ENCODE measurements around the gene MYH7.
A peak's percentile ranks its signal among the peaks of the same experiment; 100 is the strongest.

The MYH7 gene

GRCh38 chr14:23385642-23386265 is 49.7 kb downstream of the MYH7 start:
- no peak for DNase-seq

GRCh38 chr14:23385244-23385641 is 50.2 kb downstream of the MYH7 start:
- no peak for DNase-seq

DNA sequence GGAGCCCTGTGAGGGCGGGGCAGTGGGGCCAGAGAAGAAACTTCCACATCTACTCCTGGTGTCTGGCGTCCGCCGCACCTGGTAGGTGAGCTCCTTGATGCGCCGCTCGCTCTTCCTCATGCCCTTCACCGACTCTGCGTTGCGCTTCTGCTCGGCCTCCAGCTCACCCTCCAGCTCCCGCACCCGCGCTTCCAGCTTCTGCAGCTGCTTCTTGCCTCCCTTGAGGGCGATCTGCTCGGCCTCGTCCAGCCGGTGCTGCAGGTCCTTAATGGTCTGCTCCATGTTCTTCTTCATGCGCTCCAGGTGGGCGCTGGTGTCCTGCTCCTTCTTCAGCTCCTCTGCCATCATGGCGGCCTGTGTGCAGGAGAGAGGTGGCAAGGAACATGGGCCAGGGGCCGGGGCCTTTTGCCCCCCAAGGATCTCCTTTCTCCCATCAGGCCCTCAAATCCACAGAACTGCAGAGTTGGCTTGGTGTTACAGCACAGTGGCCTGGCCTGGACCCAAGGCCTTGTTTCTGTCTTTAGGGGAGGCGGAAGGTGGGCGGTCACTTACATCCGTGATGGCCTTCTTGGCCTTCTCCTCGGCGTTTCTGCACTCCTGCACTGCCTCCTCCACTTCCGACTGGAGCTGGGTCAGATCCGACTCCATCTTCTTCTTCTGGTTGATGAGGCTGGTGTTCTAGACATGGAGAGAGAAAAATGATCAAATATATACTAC is 50.9 kb downstream of the MYH7 start:
- DNase-seq = no peak

DNA sequence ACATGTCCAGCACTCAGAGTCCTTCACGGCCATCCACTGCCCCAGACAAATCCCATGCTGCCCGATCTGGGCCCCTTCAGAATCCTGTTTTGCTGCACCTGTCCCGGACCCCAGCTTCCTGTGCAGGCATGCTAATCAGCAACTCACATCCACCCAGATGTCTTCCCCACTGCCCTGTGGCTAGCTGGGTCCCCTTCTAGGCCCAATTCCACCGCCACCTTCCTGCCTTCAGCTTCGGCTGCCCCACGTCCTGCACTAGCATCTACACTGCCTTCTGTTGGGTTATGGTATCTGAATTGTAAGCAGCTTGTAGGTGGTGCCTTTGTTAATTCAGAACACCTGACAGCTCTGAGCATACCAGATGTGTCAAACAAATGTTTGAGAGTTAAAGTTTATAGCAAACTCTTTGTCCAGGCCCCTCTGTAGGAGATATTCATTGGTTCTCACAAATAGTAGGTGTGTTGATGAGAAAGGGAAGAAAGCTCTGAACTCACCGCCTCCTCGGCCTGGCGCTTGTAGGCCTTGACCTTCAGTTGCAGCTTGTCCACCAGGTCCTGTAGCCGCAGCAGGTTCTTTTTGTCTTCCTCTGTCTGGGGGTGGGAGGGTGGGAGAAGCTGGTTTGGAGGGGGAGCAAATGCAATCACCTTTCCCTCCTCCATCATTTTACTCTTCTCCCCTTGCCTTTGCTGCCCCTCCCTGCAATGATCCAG is 52.6 kb downstream of the MYH7 start:
- no peak for DNase-seq

GRCh38 chr14:23382276-23382675 is 53.2 kb downstream of the MYH7 start:
- no peak for DNase-seq

DNA sequence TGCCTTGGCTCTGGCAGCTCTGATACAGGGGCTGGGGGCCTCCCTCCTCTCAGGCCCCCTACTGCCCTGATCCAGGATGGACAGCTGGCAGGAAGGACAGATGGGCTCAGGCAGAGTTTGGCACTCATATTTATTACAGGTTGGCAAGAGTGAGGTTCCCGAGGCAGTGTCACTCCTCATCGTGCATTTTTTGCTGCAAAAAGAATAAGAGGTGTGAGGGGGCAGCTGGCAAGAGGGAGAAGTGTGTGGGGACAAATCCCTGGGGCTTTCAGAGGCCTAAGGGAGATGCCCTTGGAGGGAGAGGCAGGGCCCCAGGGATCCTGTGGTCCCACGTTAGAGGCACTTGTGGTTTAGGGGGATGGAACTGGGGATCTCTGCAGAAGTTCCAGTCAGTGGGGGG is 53.6 kb downstream of the MYH7 start:
- peak; percentile 97 for DNase-seq

- DNase-seq = no peak
Measured at GRCh38 chr14:23380976-23381375, 54.5 kb downstream of the MYH7 start.

GRCh38 chr14:23380197-23380914 is 55.1 kb downstream of the MYH7 start:
- DNase-seq = no peak

- no peak for DNase-seq
Measured at GRCh38 chr14:23379366-23380196, 55.9 kb downstream of the MYH7 start.

- DNase-seq = no peak
Measured at GRCh38 chr14:23378612-23379220, 56.7 kb downstream of the MYH7 start.

DNA sequence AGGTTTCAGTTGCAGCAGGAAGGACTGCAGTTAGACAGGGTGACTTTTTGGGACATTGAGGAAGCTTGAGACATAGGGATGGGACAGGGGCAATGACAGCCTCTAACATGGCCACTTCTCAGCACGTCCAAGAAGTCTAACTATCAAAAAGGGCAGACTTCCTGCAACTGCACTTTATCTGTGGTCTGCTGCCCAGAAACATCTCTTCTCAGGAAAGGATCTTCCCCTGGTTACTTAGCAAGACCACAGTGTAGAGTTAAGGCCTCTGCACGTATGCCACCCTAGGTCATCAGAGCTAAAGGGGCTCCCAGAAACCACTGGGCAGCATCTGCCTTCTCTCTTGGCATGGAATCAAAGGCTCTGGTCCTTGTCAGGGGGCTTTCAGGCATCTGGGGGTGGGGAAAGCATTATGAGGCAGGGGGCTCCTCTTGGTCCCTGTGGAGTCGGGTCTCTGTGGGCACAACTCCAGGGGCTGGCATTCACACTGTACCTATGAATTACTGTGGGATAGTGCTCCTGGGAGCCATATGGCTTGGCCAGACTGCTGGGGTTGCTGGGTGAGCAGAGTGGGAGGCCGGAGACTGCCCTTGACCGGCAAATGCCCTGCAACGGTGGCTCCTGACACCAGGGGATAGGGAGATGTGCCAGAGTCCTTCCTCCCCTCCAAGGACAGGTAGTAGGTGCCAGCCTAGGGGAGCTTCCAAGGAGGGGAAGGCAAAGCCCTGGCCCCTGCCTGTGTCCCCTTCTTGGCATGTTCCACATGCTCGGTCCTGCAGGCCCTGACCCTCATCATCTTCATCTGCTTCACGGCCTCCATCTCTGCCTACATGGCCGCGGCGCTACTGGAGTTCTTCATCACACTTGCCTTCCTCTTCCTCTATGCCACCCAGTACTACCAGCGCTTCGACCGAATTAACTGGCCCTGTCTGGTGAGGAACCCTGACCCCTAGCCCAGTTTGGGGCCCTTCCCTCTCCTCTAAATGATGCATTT is 57.6 kb downstream of the MYH7 start:
- DNase-seq = no peak

DNA sequence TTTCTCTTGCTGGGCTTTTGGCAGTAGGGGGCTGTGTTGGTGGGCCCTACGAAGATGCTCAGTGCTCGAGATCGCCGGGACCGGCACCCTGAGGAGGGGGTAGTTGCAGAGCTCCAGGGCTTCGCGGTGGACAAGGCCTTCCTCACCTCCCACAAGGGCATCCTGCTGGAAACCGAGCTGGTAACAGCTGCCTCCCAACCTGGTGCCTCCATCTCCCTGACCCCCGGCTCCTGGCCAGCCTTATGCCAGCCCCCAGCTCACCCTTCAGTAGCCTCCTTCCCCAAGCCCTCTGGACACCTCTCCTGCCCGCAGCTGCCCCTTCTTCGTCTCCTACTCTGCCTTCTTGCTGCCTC is 58.3 kb downstream of the MYH7 start:
- DNase-seq = no peak

- no peak for DNase-seq
Measured at GRCh38 chr14:23376482-23377197, 58.8 kb downstream of the MYH7 start, which contains the start of gene CMTM5. CMTM5 (plus strand) TSS chr14:23377046; CDS start chr14:23377252, 206 bp downstream.

DNA sequence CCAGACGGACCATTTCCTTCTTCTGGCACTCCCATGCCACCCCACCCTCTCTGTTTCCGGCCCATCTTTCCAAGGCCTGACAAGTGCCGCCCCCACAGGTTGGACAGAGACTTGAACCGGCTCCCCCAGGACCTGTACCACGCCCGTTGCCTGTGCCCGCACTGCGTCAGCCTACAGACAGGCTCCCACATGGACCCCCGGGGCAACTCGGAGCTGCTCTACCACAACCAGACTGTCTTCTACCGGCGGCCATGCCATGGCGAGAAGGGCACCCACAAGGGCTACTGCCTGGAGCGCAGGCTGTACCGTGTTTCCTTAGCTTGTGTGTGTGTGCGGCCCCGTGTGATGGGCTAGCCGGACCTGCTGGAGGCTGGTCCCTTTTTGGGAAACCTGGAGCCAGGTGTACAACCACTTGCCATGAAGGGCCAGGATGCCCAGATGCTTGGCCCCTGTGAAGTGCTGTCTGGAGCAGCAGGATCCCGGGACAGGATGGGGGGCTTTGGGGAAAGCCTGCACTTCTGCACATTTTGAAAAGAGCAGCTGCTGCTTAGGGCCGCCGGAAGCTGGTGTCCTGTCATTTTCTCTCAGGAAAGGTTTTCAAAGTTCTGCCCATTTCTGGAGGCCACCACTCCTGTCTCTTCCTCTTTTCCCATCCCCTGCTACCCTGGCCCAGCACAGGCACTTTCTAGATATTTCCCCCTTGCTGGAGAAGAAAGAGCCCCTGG is 59.8 kb downstream of the MYH7 start:
- DNase-seq = no peak

GRCh38 chr14:23373041-23373440 is 62.4 kb downstream of the MYH7 start:
- DNase-seq = no peak

DNA sequence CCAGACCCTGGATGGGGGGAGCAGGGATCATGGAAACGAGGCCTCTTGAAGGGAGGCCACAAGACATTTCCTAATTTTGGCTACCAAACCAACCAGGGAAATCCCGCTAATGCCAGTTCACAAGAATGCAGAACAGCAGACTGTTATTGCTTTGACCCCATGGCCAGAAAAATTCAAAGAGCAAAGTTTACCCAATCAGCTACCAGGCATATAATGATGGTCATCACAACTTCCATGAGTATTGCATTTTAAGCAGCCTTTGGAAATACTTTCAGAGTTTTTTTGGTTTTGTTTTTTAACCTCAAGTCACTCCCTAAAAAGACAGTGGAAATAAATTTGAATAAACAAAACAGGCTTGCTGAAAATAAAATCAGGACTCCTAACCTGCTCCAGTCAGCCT is 63.0 kb downstream of the MYH7 start, which contains the start of gene IL25:
Gene IL25 (plus strand): TSS at position 301 of the 400 bp plus-strand sequence.
- no peak for DNase-seq

DNA sequence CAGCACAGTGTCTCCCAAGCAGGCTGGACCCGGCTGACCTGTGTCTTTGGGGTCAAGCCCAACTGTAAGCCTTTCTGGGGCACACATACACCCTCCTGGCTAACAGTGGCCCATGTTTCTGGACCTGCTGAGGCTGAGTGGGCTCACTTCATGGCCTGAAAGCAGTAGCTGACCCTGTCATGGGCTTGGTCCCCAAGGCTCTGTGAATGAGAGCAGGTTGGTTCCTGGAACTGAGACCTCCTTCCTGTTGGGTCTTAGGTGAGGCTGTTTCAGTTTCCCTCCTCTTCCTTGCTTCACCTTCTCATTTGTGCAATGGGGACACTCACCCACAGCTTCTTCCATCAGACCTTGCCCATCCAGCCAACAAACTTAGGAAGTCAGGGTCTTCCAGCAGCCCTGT is 63.6 kb downstream of the MYH7 start:
- no peak for DNase-seq

GRCh38 chr14:23370221-23370620 is 65.2 kb downstream of the MYH7 start:
- DNase-seq = no peak

DNA sequence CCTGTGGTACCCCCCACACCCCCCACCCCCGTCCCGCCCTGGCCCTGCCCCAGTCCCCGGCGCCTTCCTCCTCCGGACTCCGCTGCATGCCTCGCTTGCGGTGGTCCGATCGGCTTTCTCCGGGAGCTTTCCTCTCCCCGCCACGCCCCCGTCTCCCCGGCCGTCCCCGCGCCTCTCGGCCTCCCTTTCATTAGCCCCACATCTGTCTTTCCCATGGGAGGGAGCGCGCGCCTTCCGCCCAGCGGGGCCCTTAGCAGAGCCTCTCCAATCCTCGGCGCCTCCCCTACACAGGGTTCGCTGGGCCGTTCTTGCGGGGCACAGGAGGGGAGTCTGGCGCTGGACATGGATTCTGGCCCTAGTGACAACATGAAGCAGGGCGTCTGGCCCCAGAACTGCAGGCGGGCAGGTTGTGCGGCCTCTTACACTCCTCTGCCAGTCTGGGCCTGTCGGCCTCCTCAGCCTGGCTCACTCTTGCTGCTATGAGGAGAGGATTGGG is 69.0 kb downstream of the MYH7 start:
- DNase-seq = peak; percentile 35
